ENCODE results near the gene RAB20. TPM values are rescaled to one million over a fixed set of nuclear protein-coding genes. Genes with fewer than 3 reads are reported as not detected.

Gene RAB20
- total and polyA plus RNA-seq, 8 donors: 9.3 to 23.6 (median 14.2) TPM

GRCh38 chr13:110517505-110518225 lies 43.9 kb downstream of the RAB20 start:
- WGBS, 2 donors: 79% methylated on average over 7 of the region's 7 CpGs
- no peak for FAIRE-seq
- Histone ChIP-seq H3K27ac (no peak overlapping the region), H3K36me3 (peaks cover 0 to under 1% (median 0%) of the 10 kb centered on the region in 3 donors), H3K4me1 (peaks cover 9 to 14% (median 11%) of the 10 kb centered on the region in 3 donors), H3K4me3 (no peak overlapping the region), H3K27me3 (no peaks in the 10 kb centered on the region), H3K9me3 (no peaks in the 10 kb centered on the region)
- no peak for TF ChIP-seq CTCF (IDR thresholded peaks at IDR 0.05)
- DNase-seq: peak in 1 of 6 donors; percentile 6
- intact Hi-C loops (cut with DNase I): no loop called here
- no peak for ATAC-seq

- no peaks in the 10 kb centered on the region for H3K27me3 ChIP-seq
- H3K9me3 ChIP-seq: no peaks in the 10 kb centered on the region
- no peaks in the 10 kb centered on the region for H3K36me3 ChIP-seq
- no peak overlapping the region for H3K27ac ChIP-seq
- H3K4me3 ChIP-seq: no peak overlapping the region
- WGBS, 2 donors: 78 to 85% methylated on average over 12 of the region's 12 CpGs
- TF ChIP-seq CTCF (IDR thresholded peaks at IDR 0.05): no peak
- FAIRE-seq: no peak
- intact Hi-C loops (cut with DNase I): no loop called here
- peak in 1 of 6 donors; percentile 26 for DNase-seq
- peaks cover 9 to 11% (median 10%) of the 10 kb centered on the region in 3 donors for H3K4me1 ChIP-seq
- no peak for ATAC-seq
Measured at GRCh38 chr13:110516500-110516899, 45.0 kb downstream of the RAB20 start.

GRCh38 chr13:110512198-110512740 lies 49.3 kb downstream of the RAB20 start:
- no peaks in the 10 kb centered on the region for H3K36me3 ChIP-seq
- DNase-seq (peak in 1 of 6 donors; percentile 45), FAIRE-seq (no peak), ATAC-seq (no peak)
- TF ChIP-seq CTCF (IDR thresholded peaks at IDR 0.05): no peak
- peaks cover 7 to 12% (median 9%) of the 10 kb centered on the region in 3 donors for H3K4me1 ChIP-seq
- no peak overlapping the region for H3K27ac ChIP-seq
- H3K4me3 ChIP-seq: no peak overlapping the region
- intact Hi-C loops (cut with DNase I): no loop called here
- H3K9me3 ChIP-seq: no peaks in the 10 kb centered on the region
- H3K27me3 ChIP-seq: no peaks in the 10 kb centered on the region
- WGBS, 2 donors: 86 to 92% methylated on average over 17 of the region's 17 CpGs

GRCh38 chr13:110511509-110512181 lies 49.9 kb downstream of the RAB20 start:
- ATAC-seq (no peak), FAIRE-seq (no peak), DNase-seq (peak in 1 of 6 donors; percentile 54)
- H3K27ac ChIP-seq: no peak overlapping the region
- no peak overlapping the region for H3K4me3 ChIP-seq
- WGBS, 2 donors: 91% methylated on average over 31 of the region's 31 CpGs
- H3K27me3 ChIP-seq: no peaks in the 10 kb centered on the region
- no peaks in the 10 kb centered on the region for H3K9me3 ChIP-seq
- TF ChIP-seq CTCF (IDR thresholded peaks at IDR 0.05): no peak
- H3K4me1 ChIP-seq: peaks cover 9 to 15% (median 10%) of the 10 kb centered on the region in 3 donors
- no peaks in the 10 kb centered on the region for H3K36me3 ChIP-seq
- intact Hi-C loops (cut with DNase I): no loop called here
